GM19099 (cell line): ENCODE results near the gene DIP2B.

Experiments
- POLR2A ChIP-seq: IDR thresholded peaks from 3 replicates; pipeline ENCODE4 v1.6.1; 2011; ENCODE audit warnings: low read depth; ENCODE audit not compliant: insufficient read length; ENCODE audit errors: extremely low read depth

Gene DIP2B

DNA sequence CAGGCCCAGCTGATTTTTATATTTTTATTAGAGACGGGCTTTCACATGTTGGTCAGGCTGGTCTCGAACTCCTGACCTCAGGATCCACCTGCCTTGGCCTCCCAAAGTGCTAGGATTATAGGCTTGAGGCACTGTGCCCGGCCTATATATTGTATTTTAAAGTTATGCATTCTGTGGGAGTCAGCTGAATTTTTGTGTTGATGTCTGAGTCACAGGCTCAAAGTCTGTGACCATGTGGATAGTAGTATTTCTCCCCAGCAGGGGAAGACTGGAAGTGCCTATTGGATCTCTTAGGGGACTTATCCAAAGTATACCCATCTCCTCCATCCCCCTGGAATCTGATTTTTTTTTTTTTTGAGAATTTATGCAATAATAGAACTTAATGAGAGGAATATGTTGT is 215.3 kb downstream of the DIP2B start:
- TF ChIP-seq POLR2A, result no peak

- no peak for TF ChIP-seq POLR2A
These were observed 215.7 kb downstream of the DIP2B start for GRCh38 chr12:50720501-50720900.

DNA sequence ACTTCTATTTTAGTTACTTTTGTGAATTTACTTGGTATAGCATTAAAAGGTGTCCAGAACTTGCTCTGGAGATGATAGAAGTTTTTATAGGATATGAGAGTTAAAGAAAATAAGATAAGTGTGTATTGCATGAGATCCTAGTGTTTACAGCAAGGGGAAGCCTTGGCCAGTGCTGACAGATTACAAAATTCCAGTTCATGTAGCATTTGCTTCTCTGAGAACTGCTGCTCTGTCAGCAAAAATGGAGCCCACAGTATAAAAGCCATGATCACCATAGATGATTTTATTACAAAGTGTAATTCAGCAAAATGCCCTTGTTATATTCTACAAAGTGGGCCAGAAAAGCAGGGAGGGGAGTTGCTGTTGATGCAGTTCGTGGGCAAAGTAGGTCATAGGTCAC is 219.1 kb downstream of the DIP2B start:
- TF ChIP-seq POLR2A, result no peak

GRCh38 chr12:50725011-50725942 is 220.5 kb downstream of the DIP2B start:
- no peak for TF ChIP-seq POLR2A

DNA sequence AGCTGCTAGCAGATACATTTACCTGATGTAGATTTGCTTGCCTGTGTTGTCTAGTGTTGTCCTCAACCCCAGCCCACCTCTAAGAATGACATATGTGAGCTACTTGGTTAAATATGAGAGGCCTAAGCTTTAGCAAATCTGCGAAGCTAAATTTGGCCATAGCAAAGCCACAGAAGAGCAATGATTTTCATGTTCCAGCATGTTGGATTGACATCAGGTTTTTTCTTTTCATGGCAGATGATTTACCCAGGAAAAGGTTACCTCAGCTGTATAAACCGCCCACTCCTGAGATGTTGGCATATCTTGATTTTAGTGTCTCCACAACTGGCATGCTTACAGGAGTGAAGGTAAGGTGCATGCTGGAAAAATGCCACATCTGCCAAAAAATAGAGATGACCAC is 222.7 kb downstream of the DIP2B start:
- TF ChIP-seq POLR2A, result no peak

GRCh38 chr12:50728417-50728816 is 223.6 kb downstream of the DIP2B start:
- no peak for TF ChIP-seq POLR2A

GRCh38 chr12:50728841-50729240 is 224.1 kb downstream of the DIP2B start:
- TF ChIP-seq POLR2A, result no peak

- no peak for TF ChIP-seq POLR2A
These were observed 227.8 kb downstream of the DIP2B start for GRCh38 chr12:50732591-50732990.

- TF ChIP-seq POLR2A, result no peak
These were observed 228.9 kb downstream of the DIP2B start for GRCh38 chr12:50733706-50734105.

GRCh38 chr12:50734409-50735263 is 229.9 kb downstream of the DIP2B start:
- no peak for TF ChIP-seq POLR2A

DNA sequence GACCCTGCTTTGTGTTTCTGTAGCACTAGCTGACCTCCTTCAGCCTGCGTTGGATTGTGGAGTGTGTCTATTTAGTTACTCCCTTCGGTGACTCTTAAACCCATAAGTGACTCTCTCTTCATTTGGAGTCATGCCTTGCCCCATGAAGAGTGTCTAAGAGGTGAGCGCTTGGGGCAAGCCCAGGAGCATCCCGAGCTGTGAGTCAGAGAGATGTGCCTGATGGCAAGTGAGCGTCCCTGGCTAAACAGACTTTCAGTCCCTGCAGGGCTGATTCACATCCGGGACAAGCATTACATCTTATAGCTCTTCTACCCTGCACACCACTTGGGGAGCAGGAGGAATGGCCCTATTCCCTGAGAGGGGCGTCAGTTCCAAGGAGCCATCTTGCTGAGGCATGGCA is 234.8 kb downstream of the DIP2B start:
- no peak for TF ChIP-seq POLR2A

DNA sequence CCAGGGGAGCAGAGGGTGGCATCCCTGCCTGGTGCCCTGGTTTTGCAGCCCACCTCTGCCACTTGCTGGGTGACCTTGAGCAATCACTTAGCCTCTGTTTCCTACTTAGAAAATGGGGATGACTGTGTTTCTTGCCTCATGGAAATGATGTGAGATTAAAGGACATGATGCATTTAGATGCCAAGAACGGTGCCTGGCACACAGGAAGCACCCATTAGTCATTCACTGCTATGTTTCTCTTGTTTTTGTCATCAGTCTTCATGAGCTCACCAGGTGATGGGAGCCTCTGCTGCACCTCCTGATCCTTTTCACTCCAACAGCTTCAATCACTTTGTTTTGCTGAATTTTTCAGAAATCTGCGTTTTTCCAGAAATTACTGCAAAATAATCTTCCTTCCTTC is 235.5 kb downstream of the DIP2B start:
- no peak for TF ChIP-seq POLR2A

DNA sequence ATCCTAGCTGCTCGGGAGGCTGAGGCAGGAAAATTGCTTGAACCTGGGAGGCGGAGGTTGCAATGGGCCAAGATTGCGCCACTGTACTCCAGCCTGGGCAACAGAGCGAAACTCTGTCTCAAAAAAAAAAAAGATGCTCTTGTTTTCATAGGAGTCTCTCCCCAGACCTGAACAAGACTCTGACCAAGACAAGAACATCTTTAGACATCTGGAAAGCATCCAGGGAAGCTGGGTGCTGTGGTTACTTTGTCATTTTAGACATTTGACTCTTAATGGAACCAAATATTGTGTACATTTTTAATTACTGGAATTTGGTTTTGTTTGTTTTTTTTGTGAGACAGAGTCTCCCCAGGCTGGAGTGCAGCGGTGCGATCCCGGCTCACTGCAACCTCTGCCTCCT is 238.0 kb downstream of the DIP2B start:
- no peak for TF ChIP-seq POLR2A

- TF ChIP-seq POLR2A, result no peak
These were observed 241.1 kb downstream of the DIP2B start for GRCh38 chr12:50745861-50746260.

GRCh38 chr12:50746431-50746830 is 241.6 kb downstream of the DIP2B start:
- no peak for TF ChIP-seq POLR2A

DNA sequence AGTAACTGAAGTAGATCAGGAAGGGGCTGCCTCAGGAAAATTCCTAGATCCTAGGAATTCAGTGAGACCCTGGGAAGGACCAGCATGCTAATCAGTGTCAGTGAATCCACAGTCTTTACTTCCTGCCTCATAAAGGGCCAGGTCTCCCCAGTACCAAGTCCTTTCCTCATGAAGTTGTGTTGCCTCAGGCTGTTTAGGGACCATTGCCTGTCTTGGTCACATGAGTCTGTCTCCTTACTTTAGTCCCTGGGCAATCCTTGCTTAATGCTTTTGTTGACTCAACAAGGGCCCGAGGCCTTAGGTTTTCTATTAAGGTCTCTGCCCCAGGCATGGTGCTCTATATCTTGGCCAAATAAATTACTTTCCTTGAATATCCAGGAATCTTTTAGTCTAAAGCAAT is 243.0 kb downstream of the DIP2B start:
- TF ChIP-seq POLR2A, result no peak
